OCI-LY7 (cell line): ENCODE measurements around the gene TTLL7. TPM values are rescaled to one million over a fixed set of nuclear protein-coding genes. Genes with fewer than 3 reads are reported as not detected.

ENCODE experiments used
- BruUV-seq: library from RNA; stranded (reverse); fragments of 400-500 nt; replicated peaks from 2 replicates; lab custom pipeline; 2021; lab: Mats Ljungman, UMichigan
- CTCF ChIA-PET: fragments of 300-600 bp; sonication (Branson Sonifier 250); formaldehyde crosslinking; loops from one replicate; lab custom pipeline; 2022; ENCODE audit warnings: antibody characterized with exemption; ENCODE audit not compliant: unreplicated experiment; lab: Charles Lee
- POLR2A ChIA-PET: fragments of 300-600 bp; sonication (Branson Sonifier 250); formaldehyde crosslinking; loops from one replicate; lab custom pipeline; 2022; ENCODE audit warnings: antibody characterized with exemption; lab: Charles Lee
- DNase-seq: peaks from one replicate; pipeline ENCODE4 v3.0.0-alpha.2; 2015; ENCODE audit warnings: low spot score
- H2AFZ ChIP-seq: fragments of 200-600 bp; sonication (generic), shearing (Covaris generic); 2 replicates; pipeline ENCODE4 v1.6.1; 2014; ENCODE audit warnings: mild to moderate bottlenecking, antibody characterized with exemption, low read length, moderate library complexity
- H3K27ac ChIP-seq: fragments of 200-600 bp; sonication (generic); 2 replicates; pipeline ENCODE4 v1.5.1; 2014; ENCODE audit warnings: mixed run types, low read depth, mild to moderate bottlenecking, moderate library complexity, low read length, inconsistent platforms; ENCODE audit not compliant: poor library complexity, severe bottlenecking
- H3K36me3 ChIP-seq: fragments of 200-600 bp; sonication (generic); 2 replicates; pipeline ENCODE4 v1.6.1; 2014; ENCODE audit warnings: mild to moderate bottlenecking, antibody characterized with exemption, low read length, moderate library complexity, mixed read lengths; ENCODE audit not compliant: insufficient read depth
- H3K4me1 ChIP-seq: fragments of 200-600 bp; sonication (generic); 2 replicates; pipeline ENCODE4 v1.5.1; 2014; ENCODE audit warnings: mild to moderate bottlenecking, low read length; ENCODE audit not compliant: insufficient read depth, poor library complexity, severe bottlenecking
- H3K4me2 ChIP-seq: fragments of 200-600 bp; sonication (generic); 2 replicates; pipeline ENCODE4 v1.6.1; 2014; ENCODE audit warnings: mild to moderate bottlenecking, low read length
- H3K4me3 ChIP-seq: fragments of 200-600 bp; sonication (generic); 2 replicates; pipeline ENCODE4 v1.5.1; 2014; ENCODE audit warnings: mild to moderate bottlenecking, low read depth, low read length; ENCODE audit not compliant: poor library complexity, severe bottlenecking
- H3K79me2 ChIP-seq: fragments of 200-600 bp; sonication (generic); 2 replicates; pipeline ENCODE4 v1.6.1; 2016; ENCODE audit warnings: low read depth, mild to moderate bottlenecking, low read length, moderate library complexity, mixed read lengths; ENCODE audit not compliant: insufficient read depth
- H3K9me2 ChIP-seq: fragments of 200-600 bp; sonication (generic); 2 replicates; pipeline ENCODE4 v1.6.1; 2016; ENCODE audit warnings: mild to moderate bottlenecking, low read length, mixed read lengths; ENCODE audit not compliant: insufficient read depth
- H3K9me3 ChIP-seq: fragments of 200-600 bp; sonication (generic); 2 replicates; pipeline ENCODE4 v1.6.1; 2014; ENCODE audit warnings: mild to moderate bottlenecking, mixed run types, low read length, mixed read lengths
- H4K20me1 ChIP-seq: fragments of 200-600 bp; sonication (generic); 2 replicates; pipeline ENCODE4 v1.6.1; 2014; ENCODE audit warnings: mild to moderate bottlenecking, antibody characterized with exemption, low read length, moderate library complexity, mixed read lengths; ENCODE audit not compliant: insufficient read depth
- EZH2phosphoT487 ChIP-seq: fragments of 200-600 bp; sonication (generic); IDR thresholded peaks from 2 replicates; pipeline ENCODE4 v1.6.1; 2018; ENCODE audit warnings: low read depth, borderline replicate concordance, mild to moderate bottlenecking, mixed run types, antibody characterized with exemption, low read length, moderate library complexity, mixed read lengths
- intact Hi-C: fragments of 100-400 bp; cut with micrococcal nuclease; formaldehyde crosslinking; loops from one replicate; pipeline ENCODE4 v1.10.0; 2022; ENCODE audit not compliant: unreplicated experiment
- total RNA-seq, 2 experiments: library from RNA; depleted of rRNA in 1 of 2; stranded (reverse); fragments of >200 nt in 1 of 2; shearing (Covaris generic) in 1 of 2; gene quantifications; 2 replicates each; pipeline ENCODE4 v1.2.3, GENCODE V29; 2014 to 2022
- TF ChIP-seq, protein P1 (sequence below): fragments of 200-600 bp; sonication (generic); conservative IDR thresholded peaks from 2 replicates; pipeline ENCODE4 v1.5.1; 2014; ENCODE audit warnings: mild to moderate bottlenecking, antibody characterized with exemption, low read length, moderate library complexity, mixed read lengths

Gene TTLL7
- total RNA-seq, 2 experiments from 2014 or later, result 0.76 to 0.88 TPM

DNA sequence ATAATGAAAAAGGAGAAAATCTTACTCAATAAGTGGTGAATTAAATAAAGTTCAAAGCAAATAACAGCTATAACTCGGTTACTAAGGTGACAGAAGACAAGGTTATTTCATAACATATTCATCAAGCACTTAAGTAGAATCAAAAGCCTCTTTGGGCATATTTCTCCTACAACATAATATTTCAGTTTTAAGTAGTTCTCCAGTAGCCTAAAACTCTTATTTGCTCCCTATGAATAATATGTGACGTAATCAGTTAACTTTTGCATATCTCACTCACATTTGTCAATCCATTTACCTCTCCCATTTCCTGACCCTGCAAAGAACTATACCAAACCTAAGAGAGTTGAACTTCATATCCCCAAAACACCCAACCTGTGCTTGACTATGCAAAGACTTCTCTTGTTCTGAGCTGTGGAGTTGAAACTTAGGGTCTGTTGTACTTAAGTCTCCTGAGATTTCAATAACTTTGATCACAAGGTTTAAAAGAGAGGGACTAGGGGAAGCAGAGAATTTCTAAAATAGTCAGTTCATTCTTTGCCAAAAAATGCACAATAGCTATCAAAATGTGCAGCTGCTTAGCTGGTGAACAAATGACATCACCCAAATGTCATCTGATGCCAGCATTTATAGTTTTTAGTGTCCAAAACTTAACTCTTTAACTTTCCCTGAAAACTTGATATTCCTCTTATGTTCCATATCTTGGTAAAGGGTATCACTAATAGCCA is 37.2 kb downstream of the TTLL7 start:
- Histone ChIP-seq H3K9me2 (no peaks in the 10 kb centered on the region), H3K4me2 (no peak overlapping the region), H3K36me3 (no peaks in the 10 kb centered on the region), H3K27ac (no peak overlapping the region), H4K20me1 (no peaks in the 10 kb centered on the region), H3K9me3 (no peaks in the 10 kb centered on the region), H3K79me2 (no peaks in the 10 kb centered on the region), H3K4me3 (no peak overlapping the region), H3K4me1 (no peaks in the 10 kb centered on the region), H2AFZ (no peak overlapping the region)
- no peak for TF ChIP-seq EZH2phosphoT487
- TF ChIP-seq, protein P1, sequence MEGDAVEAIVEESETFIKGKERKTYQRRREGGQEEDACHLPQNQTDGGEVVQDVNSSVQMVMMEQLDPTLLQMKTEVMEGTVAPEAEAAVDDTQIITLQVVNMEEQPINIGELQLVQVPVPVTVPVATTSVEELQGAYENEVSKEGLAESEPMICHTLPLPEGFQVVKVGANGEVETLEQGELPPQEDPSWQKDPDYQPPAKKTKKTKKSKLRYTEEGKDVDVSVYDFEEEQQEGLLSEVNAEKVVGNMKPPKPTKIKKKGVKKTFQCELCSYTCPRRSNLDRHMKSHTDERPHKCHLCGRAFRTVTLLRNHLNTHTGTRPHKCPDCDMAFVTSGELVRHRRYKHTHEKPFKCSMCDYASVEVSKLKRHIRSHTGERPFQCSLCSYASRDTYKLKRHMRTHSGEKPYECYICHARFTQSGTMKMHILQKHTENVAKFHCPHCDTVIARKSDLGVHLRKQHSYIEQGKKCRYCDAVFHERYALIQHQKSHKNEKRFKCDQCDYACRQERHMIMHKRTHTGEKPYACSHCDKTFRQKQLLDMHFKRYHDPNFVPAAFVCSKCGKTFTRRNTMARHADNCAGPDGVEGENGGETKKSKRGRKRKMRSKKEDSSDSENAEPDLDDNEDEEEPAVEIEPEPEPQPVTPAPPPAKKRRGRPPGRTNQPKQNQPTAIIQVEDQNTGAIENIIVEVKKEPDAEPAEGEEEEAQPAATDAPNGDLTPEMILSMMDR, result no peak
- ChIA-PET POLR2A (interaction anchor here (0.9 to 1.7 kb wide), 3 partner anchors 8 to 42 kb away, joined by 3 to 8 read pairs (median 4); no protein-coding TSS in a partner anchor), CTCF (no interaction called here)
- no peak for DNase-seq
- intact Hi-C loops, result no loop called here
- BruUV-seq, result no TSS peak

DNA sequence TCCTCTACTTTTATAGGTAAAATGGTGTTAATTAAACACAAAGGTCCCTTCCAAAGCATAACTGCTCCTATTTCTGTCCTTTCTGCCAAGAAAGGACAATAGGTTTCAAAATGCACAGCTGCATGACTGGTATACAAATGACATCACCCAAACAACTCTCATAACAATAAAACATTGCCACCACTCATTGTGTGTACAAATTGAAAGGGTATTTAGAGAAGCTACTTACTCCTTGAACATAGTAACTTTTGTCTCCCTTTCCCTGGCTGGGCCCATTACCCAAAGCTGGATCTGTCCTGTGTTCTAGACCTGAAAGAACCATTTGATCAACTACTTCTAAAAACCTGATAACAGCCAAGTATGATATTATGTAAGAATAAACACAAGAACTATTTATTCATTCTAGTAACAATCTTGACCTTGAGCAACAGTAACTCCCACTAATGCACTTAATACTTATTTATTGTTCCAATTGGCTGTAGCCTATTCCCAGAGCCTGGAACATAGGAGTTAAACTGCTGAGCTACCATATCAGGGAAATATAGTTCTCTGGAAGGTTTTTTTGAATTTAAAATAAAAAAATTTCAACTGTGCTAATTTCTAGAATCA is 38.2 kb downstream of the TTLL7 start:
- H3K27ac ChIP-seq, result no peak overlapping the region
- H3K4me1 ChIP-seq, result no peaks in the 10 kb centered on the region
- H2AFZ ChIP-seq, result no peak overlapping the region
- ChIA-PET CTCF (no interaction called here), POLR2A (interaction anchor here (0.6 to 1.2 kb wide), 4 partner anchors 77 to 905 kb away, joined by 3 to 4 read pairs (median 3); no protein-coding TSS in a partner anchor)
- H3K9me3 ChIP-seq, result no peaks in the 10 kb centered on the region
- no peak for DNase-seq
- TF ChIP-seq EZH2phosphoT487, result no peak
- TF ChIP-seq, protein P1, result no peak
- H3K36me3 ChIP-seq, result no peaks in the 10 kb centered on the region
- no peaks in the 10 kb centered on the region for H3K79me2 ChIP-seq
- no peaks in the 10 kb centered on the region for H3K9me2 ChIP-seq
- H4K20me1 ChIP-seq, result no peaks in the 10 kb centered on the region
- no peak overlapping the region for H3K4me3 ChIP-seq
- H3K4me2 ChIP-seq, result no peak overlapping the region
- BruUV-seq, result no TSS peak
- intact Hi-C loops, result no loop called here
